MCF 10A (cell line): ENCODE results near the gene C3orf22. TPM values are rescaled to one million over a fixed set of nuclear protein-coding genes. Genes with fewer than 3 reads are reported as not detected.

ENCODE experiments used
- BruUV-seq: library from RNA; stranded (reverse); fragments of 400-500 nt; replicated peaks from 2 replicates; lab custom pipeline; 2021; lab: Mats Ljungman, UMichigan
- CTCF ChIA-PET: fragments of 300-600 bp; sonication (Branson Sonifier 250); formaldehyde crosslinking; extraction: SDS; loops from one replicate; lab custom pipeline; 2021; ENCODE audit warnings: antibody characterized with exemption, inconsistent platforms; lab: Yijun Ruan, JAX
- POLR2A ChIA-PET: fragments of 300-600, 350-650 bp; sonication (Branson Sonifier 250); formaldehyde crosslinking; extraction: SDS; loops from one replicate; lab custom pipeline; 2020; ENCODE audit warnings: antibody characterized with exemption, inconsistent platforms; lab: Yijun Ruan, JAX
- DNase-seq: peaks from one replicate; pipeline ENCODE4 v3.0.0-alpha.2; 2018; ENCODE audit not compliant: unreplicated experiment
- H3K27ac Mint-ChIP-seq: one replicate; pipeline ENCODE4 v1.8.0; 2022; ENCODE audit warnings: mild to moderate bottlenecking, low read depth, mixed read lengths; ENCODE audit not compliant: unreplicated experiment
- H3K27me3 Mint-ChIP-seq: one replicate; pipeline ENCODE4 v1.8.0; 2022; ENCODE audit warnings: mixed read lengths; ENCODE audit not compliant: insufficient read depth, unreplicated experiment
- H3K36me3 Mint-ChIP-seq: one replicate; pipeline ENCODE4 v1.8.0; 2022; ENCODE audit warnings: mild to moderate bottlenecking, moderate library complexity, mixed read lengths; ENCODE audit not compliant: insufficient read depth, unreplicated experiment
- H3K4me1 Mint-ChIP-seq: one replicate; pipeline ENCODE4 v1.8.0; 2022; ENCODE audit warnings: mixed read lengths; ENCODE audit not compliant: insufficient read depth, unreplicated experiment
- H3K4me3 Mint-ChIP-seq: one replicate; pipeline ENCODE4 v1.8.0; 2022; ENCODE audit warnings: mild to moderate bottlenecking, moderate library complexity, mixed read lengths; ENCODE audit not compliant: unreplicated experiment
- H3K9me3 Mint-ChIP-seq: one replicate; pipeline ENCODE4 v1.8.0; 2022; ENCODE audit warnings: mixed read lengths; ENCODE audit not compliant: unreplicated experiment
- CTCF ChIP-seq: fragments of 200-600 bp; IDR thresholded peaks from one replicate; pipeline ENCODE4 v1.8.0; 2022; ENCODE audit warnings: antibody characterized with exemption, mild to moderate bottlenecking; ENCODE audit not compliant: unreplicated experiment
- intact Hi-C: fragments of 100-400 bp; cut with micrococcal nuclease; formaldehyde crosslinking; loops from 2 replicates; pipeline ENCODE4 v1.14.1; 2022
- total RNA-seq: library from RNA; stranded (reverse); gene quantifications from 2 replicates; pipeline ENCODE4 v1.2.3, GENCODE V29; 2022

The C3orf22 gene
- total RNA-seq, 1 experiment from 2014 or later: not detected

- no TSS peak for BruUV-seq
- Mint-ChIP-seq H3K9me3 (no peaks in the 10 kb centered on the region), H3K36me3 (no peaks in the 10 kb centered on the region), H3K27ac (no peak overlapping the region), H3K4me1 (no peaks in the 10 kb centered on the region), H3K27me3 (no peaks in the 10 kb centered on the region), H3K4me3 (no peak overlapping the region)
- ChIA-PET CTCF (interaction anchor here (0.7 kb wide), 1 partner anchor 12 kb away, joined by 3 read pairs; no protein-coding TSS in a partner anchor), POLR2A (no interaction called here)
- TF ChIP-seq CTCF: no peak
- DNase-seq: no peak
- intact Hi-C loops: no loop called here
These were observed 33.5 kb downstream of the C3orf22 start for GRCh38 chr3:126525091-126525852.

- CTCF ChIA-PET: interaction anchor here (0.6 kb wide), 1 partner anchor 1019 kb away, joined by 4 read pairs; no protein-coding TSS in a partner anchor
These were observed 34.2 kb downstream of the C3orf22 start for GRCh38 chr3:126524429-126524988.

GRCh38 chr3:126523745-126524428 lies 34.8 kb downstream of the C3orf22 start, which contains the start of gene CHST13:
TSS of gene CHST13 (plus strand) at chr3:126524155. CDS start at chr3:126524333, 178 bp downstream.
- Mint-ChIP-seq H3K36me3 (no peaks in the 10 kb centered on the region), H3K9me3 (no peaks in the 10 kb centered on the region), H3K4me1 (no peaks in the 10 kb centered on the region), H3K27me3 (no peaks in the 10 kb centered on the region), H3K27ac (no peak within 1 kb of the TSS), H3K4me3 (no peak within 1 kb of the TSS)
- ChIA-PET POLR2A (interaction anchor here (0.9 kb wide), 1 partner anchor 1026 kb away, joined by 3 read pairs; no protein-coding TSS in a partner anchor), CTCF (interaction anchor here (0.6 to 3.6 kb wide), 15 partner anchors 12 to 1241 kb away, joined by 3 to 38 read pairs (median 5); no protein-coding TSS in a partner anchor)
- TF ChIP-seq CTCF: no peak
- intact Hi-C loops: loop anchor here (2.0 to 5.0 kb wide), 3 partner anchors 228 to 1021 kb away; no protein-coding TSS in a partner anchor
- BruUV-seq: no TSS peak
- DNase-seq: no peak

More at GRCh38 chr3:126524429-126524988, 34.2 kb downstream of the C3orf22 start:
- BruUV-seq: no TSS peak
- no peak overlapping the region for H3K4me3 Mint-ChIP-seq
- no peaks in the 10 kb centered on the region for H3K36me3 Mint-ChIP-seq
- no peak overlapping the region for H3K27ac Mint-ChIP-seq
- intact Hi-C loops: loop anchor here (5.0 kb wide), 1 partner anchor 228 kb away; no protein-coding TSS in a partner anchor
- no peaks in the 10 kb centered on the region for H3K27me3 Mint-ChIP-seq
- POLR2A ChIA-PET: no interaction called here
- DNase-seq: no peak
- H3K9me3 Mint-ChIP-seq: no peaks in the 10 kb centered on the region
- TF ChIP-seq CTCF: no peak
- no peaks in the 10 kb centered on the region for H3K4me1 Mint-ChIP-seq
